NCI-H510A treated with DMSO at 0.1 percent for 48 hours (cell line): ENCODE results near the gene CACNG7.
"Not testable (repeated sequence)": the region's sequence is repeated elsewhere in the genome, so short reads cannot be mapped to it uniquely, and the experiment has no call there.

Experiments used
- DNase-seq: peaks from one replicate; lab custom pipeline; 2025; lab: John Stamatoyannopoulos, UW

CACNG7 gene

DNA sequence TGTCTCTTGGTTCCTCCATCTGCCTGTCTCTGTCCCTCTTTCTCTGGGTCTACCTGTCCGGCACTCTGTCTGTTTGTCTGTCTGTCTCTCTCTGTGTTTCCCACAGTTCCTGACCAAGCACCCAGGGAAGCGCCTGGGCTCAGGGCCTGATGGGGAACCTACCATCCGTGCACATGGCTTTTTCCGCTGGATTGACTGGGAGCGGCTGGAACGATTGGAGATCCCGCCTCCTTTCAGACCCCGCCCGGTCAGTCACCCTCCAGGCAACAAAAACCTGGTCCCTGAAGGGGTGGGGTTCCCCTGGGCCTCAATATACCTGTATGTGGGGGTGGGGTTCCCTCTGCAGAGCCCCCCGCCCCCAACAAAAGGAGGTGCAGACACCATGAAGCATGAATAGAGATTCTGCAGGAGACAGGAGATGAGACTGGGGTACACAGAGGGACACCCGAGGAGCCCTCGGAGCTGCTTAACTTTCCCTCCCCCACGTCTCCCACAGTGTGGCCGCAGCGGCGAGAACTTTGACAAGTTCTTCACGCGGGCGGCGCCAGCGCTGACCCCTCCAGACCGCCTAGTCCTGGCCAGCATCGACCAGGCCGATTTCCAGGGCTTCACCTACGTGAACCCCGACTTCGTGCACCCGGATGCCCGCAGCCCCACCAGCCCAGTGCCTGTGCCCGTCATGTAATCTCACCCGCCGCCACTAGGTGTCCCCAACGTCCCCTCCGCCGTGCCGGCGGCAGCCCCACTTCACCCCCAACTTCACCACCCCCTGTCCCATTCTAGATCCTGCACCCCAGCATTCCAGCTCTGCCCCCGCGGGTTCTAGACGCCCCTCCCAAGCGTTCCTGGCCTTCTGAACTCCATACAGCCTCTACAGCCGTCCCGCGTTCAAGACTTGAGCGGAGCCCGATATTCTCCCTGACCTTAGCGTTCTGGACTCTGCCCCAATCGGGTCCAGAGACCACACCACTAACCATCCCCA lies 2.6 kb upstream of the CACNG7 start:
- DNase-seq: no peak

DNA sequence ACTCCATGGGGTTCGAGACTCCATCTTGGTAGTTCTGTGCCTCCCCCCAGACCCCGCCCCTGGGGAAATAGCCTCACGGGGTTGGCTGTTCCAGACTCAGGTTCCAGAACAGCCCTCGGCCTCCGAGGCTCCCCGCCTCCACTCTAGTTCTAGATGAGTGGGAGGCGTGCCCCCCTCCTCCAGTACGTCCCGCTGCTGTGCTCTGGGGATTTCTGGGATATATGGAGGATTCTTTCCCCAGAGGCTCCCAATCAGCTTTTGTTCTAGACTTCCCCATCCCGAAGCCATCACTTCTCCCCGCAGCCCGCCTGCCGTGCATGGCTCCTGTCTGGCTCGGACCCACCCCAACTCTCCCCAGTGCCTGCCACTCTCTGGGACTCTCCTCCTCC lies 1.9 kb upstream of the CACNG7 start:
- no peak for DNase-seq

DNA sequence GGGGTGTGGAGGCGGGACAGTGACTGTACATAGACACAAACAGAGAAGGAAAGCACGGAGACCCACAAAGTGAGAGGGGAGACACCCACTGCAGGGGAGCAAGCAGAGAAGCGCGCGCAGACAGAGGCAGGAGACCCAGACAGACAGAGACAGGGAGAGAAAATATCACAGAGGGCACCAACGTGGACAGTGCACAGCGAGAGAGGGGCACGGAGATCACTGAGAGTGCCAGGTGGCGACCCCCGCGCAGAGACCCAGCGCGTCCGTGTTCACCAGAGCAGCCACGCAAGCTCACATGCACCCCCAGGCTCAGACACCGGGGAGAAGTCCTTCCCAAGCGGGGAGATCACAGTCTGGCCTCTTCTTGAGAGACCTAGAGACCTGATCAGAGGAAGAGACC lies 1.4 kb upstream of the CACNG7 start:
- DNase-seq: no peak

DNA sequence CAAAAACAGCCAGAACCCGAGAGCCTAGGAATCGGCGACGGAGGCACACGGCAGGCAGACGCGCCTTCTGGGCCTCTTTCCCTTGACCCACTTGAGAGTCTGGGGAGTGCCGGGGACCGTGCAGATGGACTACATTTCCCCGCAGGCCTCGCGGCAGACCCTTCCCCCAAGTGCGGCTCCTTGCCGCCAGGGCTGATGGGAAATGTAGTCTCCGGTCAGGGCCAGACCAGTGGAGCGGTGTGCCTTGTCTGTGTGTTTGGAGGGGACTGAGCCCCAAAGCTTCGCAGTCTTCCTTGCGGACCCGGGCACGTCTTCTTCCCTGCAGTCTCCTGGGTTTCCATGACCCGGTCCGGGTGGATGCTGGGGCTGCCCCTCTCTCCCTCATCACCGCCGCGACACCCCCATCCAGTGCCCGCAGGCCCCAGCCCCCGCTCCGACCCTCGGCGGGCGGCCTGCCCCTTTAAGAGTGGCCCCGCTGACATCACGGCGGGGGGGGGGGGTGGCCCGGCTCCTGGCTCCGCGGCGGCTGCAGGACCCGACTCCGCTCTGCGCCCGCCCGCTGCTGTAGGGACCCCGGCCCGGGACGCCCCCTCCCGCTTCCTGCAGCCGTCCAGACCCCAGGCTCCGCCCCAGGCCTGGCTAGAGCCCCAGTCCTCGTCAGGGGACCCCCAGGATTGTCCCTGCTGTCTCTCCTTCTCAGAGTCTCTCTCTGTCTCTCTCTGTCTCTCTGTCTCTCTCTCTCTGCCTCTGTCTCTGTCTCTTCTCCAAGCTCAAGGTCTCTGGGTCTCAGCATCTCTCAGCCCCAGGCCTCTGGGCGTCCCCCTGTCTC lies 758 bp upstream of the CACNG7 start:
- no peak for DNase-seq

DNA sequence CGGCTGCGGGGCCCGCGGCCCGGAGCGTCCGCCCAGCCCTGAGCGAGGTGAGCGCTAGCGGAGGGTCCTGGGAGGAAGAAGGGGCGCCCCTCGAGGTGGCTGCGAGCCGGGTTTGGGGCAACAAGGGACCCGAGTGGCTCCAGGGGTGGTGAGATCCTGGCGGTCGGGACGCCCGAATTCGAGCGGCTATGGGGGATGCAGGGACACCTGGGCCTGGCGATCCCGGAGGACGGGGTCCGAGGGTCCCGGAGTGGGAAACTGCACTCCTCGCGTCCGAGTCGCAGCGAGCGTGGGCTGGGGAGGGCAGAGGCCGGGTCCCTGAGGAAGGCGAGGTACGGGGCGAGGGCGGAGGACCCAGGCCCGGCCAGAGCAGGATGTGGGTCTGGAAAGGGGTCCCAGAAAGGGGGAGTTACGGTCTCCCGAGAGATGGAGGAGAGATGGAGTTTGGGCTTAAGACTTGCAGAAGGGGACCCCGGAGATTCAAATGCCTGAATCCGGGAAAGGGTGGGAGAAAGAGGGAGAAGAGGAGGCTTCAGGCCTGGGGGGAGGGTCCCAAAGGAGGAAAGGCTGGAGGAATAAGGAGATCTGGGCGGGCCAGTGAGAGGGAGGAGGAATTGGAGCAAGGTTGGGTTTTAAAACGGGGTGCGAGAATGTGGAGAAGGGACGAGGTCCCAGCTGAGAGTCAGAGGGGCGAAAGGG lies 542 bp downstream of the CACNG7 start:
- no peak for DNase-seq

DNA sequence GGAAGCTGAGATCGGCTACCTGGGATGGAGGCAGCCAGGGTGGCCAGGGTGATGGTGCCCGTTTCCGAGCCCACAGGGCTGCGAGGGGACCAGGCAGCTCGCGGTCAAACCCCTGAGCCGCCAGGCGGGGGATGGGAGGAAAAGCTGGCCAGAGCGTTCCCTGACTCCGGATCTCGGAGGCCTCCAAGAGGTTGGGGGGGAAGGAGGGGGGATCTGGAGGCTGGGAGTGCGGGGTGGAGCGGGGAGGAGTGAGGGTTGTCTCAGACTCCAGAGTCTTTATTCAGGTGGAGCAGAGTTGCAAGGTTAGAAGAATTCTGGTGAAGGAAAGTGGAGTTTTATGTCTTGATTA lies 1.1 kb downstream of the CACNG7 start:
- no peak for DNase-seq

DNA sequence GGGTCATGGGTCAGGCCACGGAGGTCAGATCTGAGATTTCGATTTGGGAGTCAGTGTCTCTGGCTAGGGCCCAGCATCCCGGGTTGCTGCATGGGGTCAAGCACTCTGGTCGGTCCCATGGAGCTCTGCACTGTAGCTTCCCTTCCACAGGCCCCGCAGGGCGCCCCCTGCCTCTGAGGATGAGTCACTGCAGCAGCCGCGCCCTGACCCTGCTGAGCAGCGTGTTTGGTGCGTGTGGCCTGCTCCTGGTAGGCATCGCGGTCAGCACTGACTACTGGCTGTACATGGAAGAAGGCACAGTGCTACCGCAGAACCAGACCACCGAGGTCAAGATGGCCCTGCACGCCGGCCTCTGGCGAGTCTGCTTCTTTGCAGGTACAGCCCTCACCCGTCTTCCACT lies 3.6 kb downstream of the CACNG7 start:
- DNase-seq: no peak

DNA sequence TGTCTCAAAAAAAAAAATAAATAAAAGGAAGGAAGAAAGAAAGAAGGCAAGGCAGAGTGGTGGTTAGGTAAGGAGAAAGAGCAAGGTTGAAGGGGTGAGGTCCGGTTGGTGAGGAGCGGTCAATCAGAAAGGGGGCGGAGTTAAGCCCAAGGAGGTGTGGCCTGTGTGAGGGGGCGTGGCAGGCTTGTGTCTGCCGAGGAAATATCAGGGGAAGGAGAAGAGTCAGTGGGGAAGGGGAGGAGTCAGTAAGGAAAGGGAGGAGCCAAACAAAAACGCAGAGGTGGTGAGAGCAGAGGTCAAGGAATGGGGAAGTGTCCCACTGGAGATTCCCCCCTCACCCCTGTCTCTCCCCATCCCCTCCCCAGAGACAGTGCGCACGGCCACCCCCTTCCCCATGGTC lies 5.9 kb downstream of the CACNG7 start:
- no peak for DNase-seq

DNA sequence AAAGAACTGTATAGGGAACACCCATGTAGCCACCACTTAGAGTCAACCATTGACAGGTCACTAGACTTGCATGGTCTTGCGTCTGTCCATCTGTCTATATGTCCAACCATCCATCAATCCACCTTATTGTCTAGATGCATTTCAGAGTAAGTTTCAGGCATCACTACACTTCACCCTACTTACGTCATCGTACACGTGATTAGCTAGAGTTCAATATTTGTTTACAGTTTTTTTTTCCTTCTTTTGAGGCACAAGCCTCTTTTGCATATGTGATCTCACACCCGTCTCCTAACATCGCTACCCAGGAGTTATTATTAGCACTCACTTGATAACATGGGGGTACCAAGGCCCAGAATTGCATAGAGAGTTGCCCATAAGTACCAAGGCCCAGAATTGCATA lies 6.9 kb downstream of the CACNG7 start:
- no peak for DNase-seq

DNA sequence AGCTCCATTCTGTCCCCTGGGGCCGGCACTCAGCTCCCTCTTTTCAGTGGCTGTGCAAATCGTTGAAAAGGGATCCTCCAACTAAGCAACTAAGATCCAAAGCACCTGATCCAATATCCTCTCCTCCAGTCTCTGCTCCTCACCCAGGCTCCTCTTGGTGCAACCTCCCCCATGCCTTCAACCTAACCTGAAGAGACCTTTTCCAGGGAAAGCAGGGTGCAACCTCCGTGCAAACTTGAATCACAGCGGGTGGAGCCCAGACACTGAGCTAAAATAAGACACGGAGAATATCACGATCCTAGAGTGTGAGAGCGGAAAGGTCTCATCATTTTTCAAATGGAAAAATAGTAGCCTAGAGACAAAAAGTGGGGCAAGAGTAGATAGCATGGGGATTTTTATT lies 8.3 kb downstream of the CACNG7 start:
- DNase-seq: no peak

DNA sequence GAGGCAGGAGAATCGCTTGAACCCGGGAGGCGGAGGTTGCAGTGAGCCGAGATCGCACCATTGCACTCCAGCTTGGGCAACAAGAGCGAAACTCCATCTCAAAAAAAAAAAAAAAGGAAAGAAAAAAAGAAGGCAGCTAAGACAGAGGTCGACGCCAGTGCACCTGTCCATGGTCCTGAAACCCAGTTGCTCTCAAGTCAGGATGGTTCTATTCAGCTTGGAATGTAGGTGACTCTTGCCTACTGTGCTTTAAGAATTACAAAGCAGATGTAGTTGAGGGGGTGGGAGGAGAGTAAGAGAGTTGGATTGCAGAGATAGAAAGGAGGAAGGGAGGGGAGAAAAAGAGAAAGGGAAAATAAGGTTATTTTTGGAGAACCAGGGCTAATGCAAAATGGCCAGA lies 18.7 kb downstream of the CACNG7 start:
- no peak for DNase-seq

DNA sequence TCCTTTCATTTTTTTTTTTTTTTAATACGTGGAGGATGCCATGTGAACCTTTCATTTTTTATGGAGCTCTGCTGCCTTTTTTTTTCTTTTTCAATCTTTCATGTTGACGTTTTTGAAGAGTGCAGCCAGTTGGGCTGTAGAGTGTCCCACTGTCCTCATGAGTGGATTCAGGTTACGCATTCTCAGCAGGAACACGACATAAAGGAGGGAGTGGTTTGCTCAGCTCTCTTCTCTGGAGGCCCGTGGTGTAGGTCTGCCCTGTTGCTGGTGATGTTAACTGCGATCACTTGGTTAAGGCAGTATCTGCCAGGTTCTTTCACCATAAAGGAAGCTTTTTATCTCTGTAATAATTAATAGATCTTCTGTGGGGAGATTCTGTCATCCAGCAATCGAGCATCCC lies 27.0 kb downstream of the CACNG7 start:
- no peak for DNase-seq

DNA sequence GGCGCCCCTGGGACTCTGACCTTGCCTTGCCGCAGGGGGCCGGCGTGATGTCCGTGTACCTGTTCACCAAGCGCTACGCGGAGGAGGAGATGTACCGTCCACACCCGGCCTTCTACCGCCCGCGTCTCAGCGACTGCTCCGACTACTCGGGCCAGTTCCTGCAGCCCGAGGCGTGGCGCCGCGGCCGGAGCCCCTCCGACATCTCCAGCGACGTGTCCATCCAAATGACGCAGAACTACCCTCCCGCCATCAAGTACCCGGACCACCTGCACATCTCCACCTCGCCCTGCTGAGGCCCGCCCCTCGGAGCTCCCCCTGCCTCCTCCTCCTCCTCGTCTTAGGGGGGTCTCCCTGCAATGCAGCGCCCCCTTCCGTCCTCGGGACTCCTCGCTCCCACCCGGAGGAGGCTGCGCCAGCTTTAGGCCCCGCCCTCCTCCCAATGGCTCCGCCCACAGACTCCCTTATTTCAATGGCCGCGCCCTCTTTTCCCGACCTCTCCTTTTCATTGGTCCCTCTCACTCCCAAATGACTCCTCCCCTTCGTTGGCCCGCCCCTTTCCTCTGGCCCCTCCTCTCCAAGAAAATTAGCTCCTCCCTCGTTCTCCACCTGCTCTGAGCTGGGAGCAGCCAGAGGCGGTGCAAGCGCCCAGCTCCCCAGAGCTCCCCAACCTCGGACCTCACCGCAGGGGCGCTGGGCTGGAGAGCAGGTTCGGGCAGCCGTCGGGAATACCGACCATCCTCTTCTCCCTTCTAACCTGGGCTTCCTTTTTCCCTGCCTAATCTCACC lies 33.1 kb downstream of the CACNG7 start:
- no peak for DNase-seq

DNA sequence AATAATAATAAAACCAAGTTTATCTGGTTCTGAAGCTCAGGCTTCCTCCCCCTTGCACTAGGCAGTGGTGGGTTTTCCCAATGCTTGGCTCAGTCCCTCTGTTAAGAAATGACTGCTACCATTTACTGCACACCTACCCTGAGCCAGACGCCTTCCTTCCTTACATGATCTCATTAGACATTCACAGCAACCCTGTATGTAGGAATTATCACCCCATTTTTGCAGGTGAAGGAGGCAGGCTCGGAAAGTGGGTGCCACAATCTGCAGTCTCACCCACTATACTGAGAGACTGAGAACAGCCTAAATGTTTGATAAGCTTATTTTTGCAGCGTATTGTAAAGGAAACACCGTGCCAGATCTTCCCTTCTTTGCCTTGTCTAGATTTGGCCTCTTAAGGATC lies 35.3 kb downstream of the CACNG7 start:
- no peak for DNase-seq

DNA sequence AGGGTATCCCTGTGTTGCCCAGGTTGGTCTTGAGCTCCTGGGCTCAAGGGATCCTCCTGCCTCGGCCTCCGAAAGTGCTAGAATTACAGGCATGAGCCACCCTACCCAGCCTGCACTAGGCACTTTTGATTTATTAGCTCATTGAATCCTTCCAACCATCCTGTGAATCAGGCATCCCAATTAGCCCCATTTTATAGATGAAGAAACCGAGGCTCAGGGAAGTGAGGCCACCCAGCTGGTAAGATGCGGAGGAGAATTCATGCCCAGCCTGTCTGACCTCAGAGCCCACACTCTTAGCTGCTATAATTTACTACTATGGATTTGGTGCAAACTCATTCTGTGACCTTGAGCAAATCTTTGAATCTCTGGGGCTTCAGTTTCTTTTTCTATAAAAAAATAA lies 35.9 kb downstream of the CACNG7 start:
- no peak for DNase-seq

DNA sequence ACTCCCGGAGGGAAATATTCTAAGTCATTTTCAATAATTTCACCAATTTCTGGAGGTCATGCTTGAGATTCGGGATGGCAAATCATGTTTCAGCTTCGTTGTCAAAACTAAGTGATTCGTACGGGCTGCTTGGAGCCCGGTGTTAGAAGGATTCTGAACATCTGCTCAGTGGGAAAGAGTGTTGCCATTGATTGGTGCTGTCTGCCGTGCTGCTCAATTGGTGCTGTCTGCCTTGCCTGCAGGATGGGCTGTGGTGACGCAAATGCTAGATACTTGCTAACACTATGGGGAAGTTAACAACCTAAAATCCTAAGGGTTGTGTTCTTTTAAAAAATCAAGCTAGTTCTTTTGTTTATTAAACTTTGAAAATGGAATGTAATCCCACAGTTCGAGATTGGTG lies 36.4 kb downstream of the CACNG7 start:
- no peak for DNase-seq

DNA sequence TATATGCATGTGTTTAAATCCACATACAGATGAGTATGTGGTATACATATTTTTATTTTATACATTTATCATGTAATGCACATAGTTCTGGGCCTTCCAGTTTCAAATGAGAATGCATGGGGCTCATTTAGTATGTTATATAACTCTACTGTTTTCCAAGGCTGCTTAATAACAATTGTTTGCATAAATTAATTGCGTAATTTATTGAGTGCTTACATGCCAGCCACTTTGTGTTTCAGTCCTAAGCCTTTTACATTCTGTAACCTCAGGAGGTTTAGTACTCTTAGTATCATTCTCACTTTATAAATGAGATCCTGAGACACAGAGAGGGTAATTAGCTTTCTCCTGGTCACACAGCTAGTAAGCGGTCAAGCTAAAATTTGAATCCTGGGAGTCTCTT lies 36.9 kb downstream of the CACNG7 start:
- DNase-seq: no peak

DNA sequence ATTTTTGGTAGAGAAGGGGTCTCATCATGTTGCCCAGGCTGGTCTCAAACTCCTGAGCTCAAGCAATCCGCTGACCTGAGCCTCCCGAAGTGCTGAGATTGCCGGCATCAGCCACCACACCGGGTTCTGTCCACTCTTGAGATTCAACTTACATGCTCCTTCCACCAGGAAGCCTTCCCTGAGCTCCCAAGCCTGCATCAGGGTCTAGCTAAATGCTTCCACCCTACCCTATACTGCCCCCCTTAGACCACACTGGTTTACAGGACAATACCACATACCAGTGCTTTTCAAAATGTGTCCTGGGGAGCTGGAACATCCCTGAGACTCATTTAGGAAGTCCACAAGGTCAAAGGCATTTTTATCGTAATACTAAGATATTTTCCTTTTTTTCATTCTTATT lies 38.5 kb downstream of the CACNG7 start:
- no peak for DNase-seq

DNA sequence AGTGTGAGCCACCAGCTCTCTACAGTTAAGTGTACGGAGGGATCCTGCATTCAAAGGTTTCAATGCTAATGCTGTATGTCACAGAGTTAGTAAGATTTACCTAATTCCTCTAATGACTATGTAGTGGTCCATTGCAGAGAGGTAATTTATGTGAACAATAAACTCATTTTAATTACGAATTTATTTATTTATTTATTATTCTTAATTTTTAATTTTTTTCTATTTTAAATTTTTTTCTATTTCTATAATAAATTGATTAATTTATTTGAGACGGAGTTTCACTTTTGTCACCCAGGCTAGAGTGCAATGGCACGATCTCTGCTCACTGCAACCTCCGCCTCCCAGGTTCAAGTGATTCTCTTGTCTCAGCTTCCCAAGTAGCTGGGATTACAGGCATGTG lies 39.5 kb downstream of the CACNG7 start:
- DNase-seq: not testable (repeated sequence)

DNA sequence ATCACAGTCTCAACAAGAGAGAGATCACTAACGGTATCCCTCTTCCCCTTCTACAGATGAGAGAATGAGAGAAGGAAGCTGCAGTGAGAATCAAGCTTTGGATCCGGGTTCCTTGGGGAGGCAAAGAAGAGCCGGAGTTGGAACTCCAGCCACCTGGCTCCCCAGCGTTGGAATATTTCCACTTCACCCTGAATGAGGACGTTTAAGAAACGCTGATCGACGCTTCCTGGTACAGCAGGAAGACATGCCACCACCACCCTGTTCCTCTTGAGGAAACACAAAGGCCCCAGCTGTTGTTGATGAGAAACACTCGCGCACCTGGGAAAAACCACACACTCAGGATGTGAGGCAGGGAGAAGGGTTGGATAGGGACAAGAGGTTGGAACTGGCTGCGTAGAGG lies 42.4 kb downstream of the CACNG7 start:
- no peak for DNase-seq

DNA sequence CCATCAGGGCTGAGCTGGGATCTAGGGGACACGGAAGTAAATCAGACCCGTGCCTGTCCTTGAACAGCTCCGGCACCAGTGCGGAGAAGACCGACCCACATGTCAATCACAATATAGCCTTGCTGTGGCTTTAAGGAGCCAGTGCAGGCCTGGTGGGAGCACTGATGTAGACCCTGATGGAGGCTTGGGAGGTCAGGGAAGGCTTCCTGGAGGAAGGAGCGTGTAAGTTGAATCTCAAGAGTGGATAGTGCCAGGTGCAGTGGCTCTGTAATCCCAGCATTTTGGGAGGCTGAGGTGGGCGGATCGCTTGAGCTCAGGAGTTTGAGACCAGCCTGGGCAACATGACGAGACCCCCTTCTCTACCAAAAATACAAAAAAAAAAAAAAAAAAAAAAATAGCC lies 42.9 kb downstream of the CACNG7 start:
- DNase-seq: no peak

DNA sequence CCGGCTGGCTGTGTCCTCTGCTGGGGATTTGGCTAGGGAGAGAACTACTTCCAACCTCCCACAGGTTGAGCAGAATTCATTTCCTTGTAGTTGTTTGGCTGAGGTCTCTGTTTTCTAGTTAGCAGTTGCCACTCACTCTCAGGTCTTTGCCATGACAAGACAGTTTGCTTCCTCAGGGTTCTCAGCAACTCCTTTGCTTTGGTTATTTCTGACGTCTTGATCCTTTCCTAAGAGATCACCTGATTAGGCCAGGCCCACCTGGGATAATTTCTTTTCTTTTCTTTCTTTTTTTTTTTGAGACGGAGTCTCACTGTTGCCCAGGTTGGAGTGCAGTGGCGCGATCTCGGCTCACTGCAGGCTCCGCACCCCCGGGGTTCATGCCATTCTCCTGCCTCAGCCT lies 44.3 kb downstream of the CACNG7 start:
- no peak for DNase-seq
